VCaP (cell line): ENCODE measurements around the gene MICB.

Experiments used
- H3K27ac ChIP-seq: fragments of 450-650 bp; 2 replicates; pipeline ENCODE4 v1.5.1; 2017
- CTCF ChIP-seq: fragments of 450-650 bp; conservative IDR thresholded peaks from 2 replicates; pipeline ENCODE4 v1.5.1; 2017; ENCODE audit warnings: mild to moderate bottlenecking, moderate library complexity

MICB gene

GRCh38 chr6:31560697-31561058, 62.7 kb downstream of the MICB start:
- no peak overlapping the region for H3K27ac ChIP-seq
- no peak for TF ChIP-seq CTCF
